PC-3 (cell line): ENCODE data around the gene WIPF1. TPM values are rescaled to one million over a fixed set of nuclear protein-coding genes. Genes with fewer than 3 reads are reported as not detected.

Source experiments
- ATAC-seq: fragments of 200-7000 bp; cut with Tn5 transposase; 2 replicates; pipeline ENCODE4 v1.9.1; 2020; ENCODE audit warnings: mild to moderate bottlenecking, moderate library complexity
- BruUV-seq: library from RNA; stranded (reverse); fragments of 400-500 nt; replicated peaks from 2 replicates; lab custom pipeline; 2021; lab: Mats Ljungman, UMichigan
- CTCF ChIA-PET: fragments of 300-600 bp; sonication (Branson Sonifier 250); formaldehyde crosslinking; loops from one replicate; lab custom pipeline; 2022; ENCODE audit warnings: antibody characterized with exemption; lab: Charles Lee
- POLR2A ChIA-PET: fragments of 300-600 bp; sonication (Branson Sonifier 250); formaldehyde crosslinking; loops from one replicate; lab custom pipeline; 2022; ENCODE audit warnings: antibody characterized with exemption; ENCODE audit not compliant: unreplicated experiment; lab: Charles Lee
- DNase-seq: peaks from one replicate; pipeline ENCODE4 v3.0.0-alpha.2; 2015
- H2AFZ ChIP-seq: fragments of 300-600 bp; sonication (generic); 2 replicates; pipeline ENCODE4 v1.6.0; 2016; ENCODE audit warnings: antibody characterized with exemption, low read length
- H3F3A ChIP-seq: fragments of 300-600 bp; sonication (generic); one replicate; pipeline ENCODE4 v1.6.0; 2017; ENCODE audit warnings: antibody characterized with exemption, low read length, control low read depth, mild to moderate bottlenecking; ENCODE audit not compliant: unreplicated experiment
- H3K27ac ChIP-seq: fragments of 300-600 bp; sonication (generic); 2 replicates; pipeline ENCODE4 v1.5.1; 2016; ENCODE audit warnings: mild to moderate bottlenecking, low read length
- H3K27me3 ChIP-seq: fragments of 300-600 bp; sonication (generic); 2 replicates; pipeline ENCODE4 v1.6.1; 2016; ENCODE audit warnings: low read length, mixed read lengths
- H3K36me3 ChIP-seq: fragments of 300-600 bp; sonication (generic); 2 replicates; pipeline ENCODE4 v1.6.1; 2016; ENCODE audit warnings: low read depth, mixed run types, low read length, mixed read lengths
- H3K4me1 ChIP-seq: fragments of 300-600 bp; sonication (generic); 2 replicates; pipeline ENCODE4 v1.5.1; 2016; ENCODE audit warnings: low read length; ENCODE audit not compliant: insufficient read depth
- H3K4me2 ChIP-seq: fragments of 300-600 bp; sonication (generic); 2 replicates; pipeline ENCODE4 v1.6.0; 2016; ENCODE audit warnings: low read length
- H3K4me3 ChIP-seq: fragments of 300-600 bp; sonication (generic); 2 replicates; pipeline ENCODE4 v1.5.1; 2016; ENCODE audit warnings: mild to moderate bottlenecking, low read length, mixed read lengths
- H3K79me2 ChIP-seq: fragments of 300-600 bp; sonication (generic); 2 replicates; pipeline ENCODE4 v1.6.1; 2017; ENCODE audit warnings: low read length, mixed read lengths
- H3K9ac ChIP-seq: fragments of 300-600 bp; sonication (generic); 2 replicates; pipeline ENCODE4 v1.6.0; 2016; ENCODE audit warnings: mild to moderate bottlenecking, low read length
- H3K9me2 ChIP-seq: fragments of 300-600 bp; sonication (generic); replicated peaks from 2 replicates; pipeline ENCODE4 v1.6.1; 2016; ENCODE audit warnings: mixed run types, low read length, mixed read lengths
- H3K9me3 ChIP-seq: fragments of 300-600 bp; sonication (generic); 2 replicates; pipeline ENCODE4 v1.6.1; 2016; ENCODE audit warnings: low read length, mixed read lengths
- H4K20me1 ChIP-seq: fragments of 300-600 bp; sonication (generic); 2 replicates; pipeline ENCODE4 v1.6.1; 2016; ENCODE audit warnings: low read length, mixed read lengths
- CTCF ChIP-seq: fragments of 300-600 bp; sonication (generic); conservative IDR thresholded peaks from 2 replicates; pipeline ENCODE4 v1.5.1; 2017; ENCODE audit warnings: antibody characterized with exemption, low read depth, mild to moderate bottlenecking, low read length
- EZH2 ChIP-seq: fragments of 300-600 bp; sonication (generic); IDR thresholded peaks from one replicate; pipeline ENCODE4 v1.6.1; 2017; ENCODE audit warnings: antibody characterized with exemption, mild to moderate bottlenecking, low read length; ENCODE audit not compliant: unreplicated experiment
- EZH2phosphoT487 ChIP-seq: fragments of 300-600 bp; sonication (generic); IDR thresholded peaks from 2 replicates; pipeline ENCODE4 v1.6.1; 2018; ENCODE audit warnings: mild to moderate bottlenecking, antibody characterized with exemption, low read length, borderline replicate concordance
- intact Hi-C: fragments of 100-400 bp; cut with micrococcal nuclease; formaldehyde crosslinking; loops from 2 replicates; pipeline ENCODE4 v1.9.0; 2023
- total RNA-seq: library from RNA; depleted of rRNA; stranded (reverse); fragments of >200 nt; gene quantifications from 2 replicates; pipeline ENCODE4 v1.2.3, GENCODE V29; 2014

WIPF1 gene
- total RNA-seq, 1 experiment from 2014 or later = 0.29 TPM

- Histone ChIP-seq H3K4me1 (no peaks in the 10 kb centered on the region), H3K27me3 (0 out of 2 replicates have a peak, but pooled peaks cover 7% of the 10 kb centered on the region), H3K36me3 (no peaks in the 10 kb centered on the region), H3K9me3 (no peaks in the 10 kb centered on the region), H4K20me1 (no peaks in the 10 kb centered on the region), H3K4me2 (no peak overlapping the region), H3K9ac (no peak overlapping the region), H3K9me2 (no peaks in the 10 kb centered on the region), H3K27ac (no peak overlapping the region), H3F3A (no peaks in the 10 kb centered on the region), H3K4me3 (no peak overlapping the region), H2AFZ (no peak overlapping the region), H3K79me2 (no peaks in the 10 kb centered on the region)
- ATAC-seq (no peak), DNase-seq (no peak)
- ChIA-PET POLR2A (interaction anchor here (0.6 kb wide), 1 partner anchor 10 kb away, joined by 6 read pairs; no protein-coding TSS in a partner anchor), CTCF (no interaction called here)
- no TSS peak for BruUV-seq
- intact Hi-C loops = no loop called here
- TF ChIP-seq EZH2 = no peak
Observed at GRCh38 chr2:174623106-174623637, 25.6 kb upstream of the WIPF1 start.

GRCh38 chr2:174621323-174621722 is 23.7 kb upstream of the WIPF1 start:
- no peak for ATAC-seq
- CTCF ChIA-PET = no interaction called here

DNA sequence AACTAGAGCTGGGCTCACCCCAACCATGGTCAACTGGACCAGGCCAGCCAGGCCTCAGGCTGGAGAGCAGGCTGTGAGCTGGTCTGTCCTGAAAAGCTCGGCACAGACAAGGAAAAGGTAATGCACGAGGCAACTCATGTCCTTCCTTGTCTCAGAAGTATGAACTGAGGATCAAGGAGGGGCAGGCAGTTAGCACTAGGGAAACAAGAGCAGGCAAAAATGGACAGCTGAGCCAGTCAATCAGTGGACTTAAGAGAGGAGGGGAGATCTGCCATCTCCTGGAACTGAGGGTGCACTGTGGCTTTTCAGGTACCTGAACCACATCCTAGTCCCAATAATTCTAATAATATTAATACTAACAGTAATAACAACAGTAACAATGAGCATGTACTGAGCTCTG is 20.6 kb upstream of the WIPF1 start:
- Histone ChIP-seq H3K9ac (no peak overlapping the region), H3K4me2 (no peak overlapping the region), H3K36me3 (no peaks in the 10 kb centered on the region), H3K79me2 (no peaks in the 10 kb centered on the region), H3K4me1 (peaks cover 44% of the 10 kb centered on the region), H3F3A (peaks cover 3% of the 10 kb centered on the region), H4K20me1 (no peaks in the 10 kb centered on the region), H3K4me3 (no peak overlapping the region), H3K27me3 (no peaks in the 10 kb centered on the region), H3K27ac (no peak overlapping the region), H3K9me2 (no peaks in the 10 kb centered on the region), H2AFZ (no peak overlapping the region), H3K9me3 (no peaks in the 10 kb centered on the region)
- ChIA-PET POLR2A (no interaction called here), CTCF (no interaction called here)
- ATAC-seq (no peak), DNase-seq (no peak)
- BruUV-seq = no TSS peak
- TF ChIP-seq EZH2phosphoT487 (no peak), CTCF (no peak), EZH2 (no peak)
- intact Hi-C loops = no loop called here

More at GRCh38 chr2:174621323-174621722, 23.7 kb upstream of the WIPF1 start:
- H3F3A ChIP-seq = no peaks in the 10 kb centered on the region
- H3K9me2 ChIP-seq = no peaks in the 10 kb centered on the region
- H3K79me2 ChIP-seq = no peaks in the 10 kb centered on the region
- no peaks in the 10 kb centered on the region for H3K9me3 ChIP-seq
- no peaks in the 10 kb centered on the region for H3K36me3 ChIP-seq
- no peak for DNase-seq
- H3K9ac ChIP-seq = no peak overlapping the region
- TF ChIP-seq CTCF (no peak), EZH2 (no peak), EZH2phosphoT487 (no peak)
- no peak overlapping the region for H3K4me3 ChIP-seq
- H3K27ac ChIP-seq = no peak overlapping the region
- H3K4me1 ChIP-seq = peaks cover 15% of the 10 kb centered on the region
- no TSS peak for BruUV-seq
- POLR2A ChIA-PET = no interaction called here
- no peak overlapping the region for H2AFZ ChIP-seq
- H3K27me3 ChIP-seq = 0 out of 2 replicates have a peak, but pooled peaks cover 6% of the 10 kb centered on the region
- intact Hi-C loops = no loop called here
- no peaks in the 10 kb centered on the region for H4K20me1 ChIP-seq
- no peak overlapping the region for H3K4me2 ChIP-seq
